GM18870 (cell line): ENCODE results near the gene ITGA11.
"Not testable (repeated sequence)": the region's sequence is repeated elsewhere in the genome, so short reads cannot be mapped to it uniquely, and the experiment has no call there.

ENCODE experiments used
- ATAC-seq: cut with Tn5 transposase; IDR thresholded peaks from one replicate; pipeline ENCODE4 v1.9.1; 2021; ENCODE audit warnings: moderate library complexity; ENCODE audit not compliant: unreplicated experiment

Gene ITGA11

DNA sequence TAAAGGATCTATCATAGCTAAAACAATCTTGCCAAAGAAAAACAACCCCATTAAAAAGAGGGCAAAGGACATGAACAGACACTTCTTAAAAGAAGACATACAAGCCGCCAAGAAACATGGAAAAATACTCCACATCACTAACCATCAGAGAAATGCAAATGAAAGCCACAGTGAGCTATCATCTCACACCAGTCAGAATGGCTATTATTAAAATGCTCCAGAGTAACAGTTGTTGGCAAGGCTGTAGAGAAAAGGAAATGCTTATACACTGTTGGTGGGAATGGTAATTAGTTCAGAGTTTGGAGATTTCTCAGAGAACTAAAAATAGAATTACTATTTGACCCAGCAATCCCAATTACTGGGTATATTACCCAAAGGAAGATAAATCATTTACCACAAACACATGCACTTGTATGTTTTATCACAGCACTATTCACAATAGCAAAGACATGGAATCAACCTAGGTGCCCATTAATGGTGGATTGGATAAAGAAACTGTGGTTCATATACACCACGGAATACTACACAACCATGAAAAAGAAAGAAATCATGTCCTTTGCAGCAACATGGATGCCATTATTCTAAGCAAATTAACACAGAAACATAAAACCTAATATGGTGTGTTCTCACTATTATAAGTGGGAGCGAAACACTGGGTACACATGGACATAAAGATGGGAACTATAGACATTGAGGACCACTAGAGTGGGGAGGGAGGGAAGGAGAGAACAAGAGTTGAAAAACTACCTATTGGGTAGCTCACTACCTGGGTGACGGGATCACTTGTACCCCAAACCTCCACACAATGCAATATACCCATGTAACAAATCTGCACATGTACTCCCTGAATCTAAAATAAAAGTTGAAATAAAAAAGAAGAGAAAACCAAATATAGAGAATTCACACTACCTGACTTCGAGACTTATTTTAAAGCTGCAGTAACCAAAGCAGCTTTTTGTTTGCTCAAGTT, 32.6 kb downstream of the ITGA11 start:
- ATAC-seq: no peak

DNA sequence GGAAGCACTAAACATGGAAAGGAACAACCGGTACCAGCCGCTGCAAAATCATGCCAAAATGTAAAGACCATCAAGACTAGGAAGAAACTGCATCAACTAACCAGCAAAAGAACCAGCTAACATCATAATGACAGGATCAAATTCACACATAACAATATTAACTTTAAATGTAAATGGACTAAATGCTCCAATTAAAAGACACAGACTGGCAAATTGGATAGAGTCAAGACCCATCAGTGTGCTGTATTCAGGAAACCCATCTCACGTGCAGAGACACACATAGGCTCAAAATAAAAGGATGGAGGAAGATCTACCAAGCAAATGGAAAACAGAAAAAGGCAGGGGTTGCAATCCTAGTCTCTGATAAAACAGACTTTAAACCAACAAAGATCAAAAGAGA, 34.0 kb downstream of the ITGA11 start:
- ATAC-seq: not testable (repeated sequence)

DNA sequence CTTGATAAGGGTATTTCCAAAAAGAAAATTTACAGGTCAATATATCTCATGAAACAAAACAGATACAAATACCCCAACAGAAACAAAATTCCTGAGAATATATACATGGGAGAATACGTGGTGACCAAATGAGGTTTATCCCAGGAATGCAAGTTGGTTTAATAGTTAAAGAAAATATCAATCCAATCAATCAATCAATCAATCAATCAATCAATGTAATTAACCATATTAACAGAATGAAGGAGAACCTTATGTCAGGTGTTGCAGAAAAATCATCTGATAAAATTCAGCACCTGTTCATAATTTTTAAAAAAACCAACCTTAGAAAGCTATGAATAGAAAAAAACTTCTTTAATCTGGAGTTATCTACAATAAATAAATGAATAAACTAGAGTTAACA, 35.9 kb downstream of the ITGA11 start:
- no peak for ATAC-seq

DNA sequence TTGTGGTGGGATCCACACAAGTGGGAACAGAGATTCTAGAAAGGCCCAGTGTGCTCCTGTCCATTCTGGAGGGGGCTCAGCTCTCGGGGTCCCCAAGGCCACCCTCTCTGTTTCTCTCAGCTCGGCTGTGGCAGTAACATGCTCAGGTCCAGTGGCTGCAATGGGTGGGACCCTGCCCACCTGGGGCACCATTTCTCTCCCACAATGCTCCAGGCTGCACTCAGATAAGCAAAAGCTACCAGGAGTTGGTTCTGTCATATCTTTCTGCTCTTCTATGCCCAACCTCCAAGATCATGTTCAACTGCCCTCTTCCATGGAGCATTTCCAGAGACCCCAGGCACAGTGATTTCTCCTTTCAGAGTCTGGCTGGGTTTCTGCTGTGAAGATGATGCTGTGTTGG, 40.8 kb downstream of the ITGA11 start:
- ATAC-seq: no peak

DNA sequence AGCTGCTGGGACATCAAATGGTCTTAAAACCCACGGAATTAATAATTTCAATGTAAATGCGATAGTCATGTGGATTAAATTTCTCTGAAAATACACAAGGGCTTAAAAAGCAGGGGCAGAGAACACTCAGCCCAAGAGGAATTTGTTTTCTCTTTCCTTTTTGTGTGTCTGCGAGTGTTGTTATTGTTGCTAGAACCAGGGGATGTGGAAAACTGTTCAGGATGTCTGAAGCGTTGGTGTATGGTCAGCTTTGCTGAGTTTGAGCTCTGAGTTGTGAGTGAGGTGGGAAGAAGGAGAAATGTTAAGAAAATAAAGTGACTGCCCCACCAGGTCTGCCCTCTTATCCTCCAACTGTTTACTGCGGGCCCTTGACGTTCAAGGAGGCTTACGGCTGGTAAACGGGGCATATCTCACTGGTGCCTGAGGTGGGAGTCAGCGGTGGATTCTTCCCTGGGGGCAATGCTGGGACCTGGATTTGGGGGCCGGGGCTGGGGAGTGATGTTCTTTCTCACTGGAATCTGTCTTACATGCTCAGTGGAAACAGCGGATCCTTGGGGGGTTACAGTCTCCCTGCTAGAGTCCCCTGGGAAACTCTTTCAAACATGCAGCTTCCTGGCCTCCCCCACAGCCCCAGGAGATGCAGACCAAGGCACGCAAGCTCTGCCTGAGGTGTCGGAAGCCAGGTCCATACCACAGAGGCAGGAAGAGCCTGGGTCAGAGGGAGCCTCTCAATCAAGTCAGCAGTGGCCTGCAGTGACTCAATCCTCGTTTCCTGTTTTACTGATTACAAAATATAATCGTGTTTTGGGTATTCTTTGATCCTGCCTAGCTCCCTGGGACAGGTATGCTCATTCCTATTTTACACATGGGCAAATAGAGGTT, 41.8 kb downstream of the ITGA11 start:
- no peak for ATAC-seq

DNA sequence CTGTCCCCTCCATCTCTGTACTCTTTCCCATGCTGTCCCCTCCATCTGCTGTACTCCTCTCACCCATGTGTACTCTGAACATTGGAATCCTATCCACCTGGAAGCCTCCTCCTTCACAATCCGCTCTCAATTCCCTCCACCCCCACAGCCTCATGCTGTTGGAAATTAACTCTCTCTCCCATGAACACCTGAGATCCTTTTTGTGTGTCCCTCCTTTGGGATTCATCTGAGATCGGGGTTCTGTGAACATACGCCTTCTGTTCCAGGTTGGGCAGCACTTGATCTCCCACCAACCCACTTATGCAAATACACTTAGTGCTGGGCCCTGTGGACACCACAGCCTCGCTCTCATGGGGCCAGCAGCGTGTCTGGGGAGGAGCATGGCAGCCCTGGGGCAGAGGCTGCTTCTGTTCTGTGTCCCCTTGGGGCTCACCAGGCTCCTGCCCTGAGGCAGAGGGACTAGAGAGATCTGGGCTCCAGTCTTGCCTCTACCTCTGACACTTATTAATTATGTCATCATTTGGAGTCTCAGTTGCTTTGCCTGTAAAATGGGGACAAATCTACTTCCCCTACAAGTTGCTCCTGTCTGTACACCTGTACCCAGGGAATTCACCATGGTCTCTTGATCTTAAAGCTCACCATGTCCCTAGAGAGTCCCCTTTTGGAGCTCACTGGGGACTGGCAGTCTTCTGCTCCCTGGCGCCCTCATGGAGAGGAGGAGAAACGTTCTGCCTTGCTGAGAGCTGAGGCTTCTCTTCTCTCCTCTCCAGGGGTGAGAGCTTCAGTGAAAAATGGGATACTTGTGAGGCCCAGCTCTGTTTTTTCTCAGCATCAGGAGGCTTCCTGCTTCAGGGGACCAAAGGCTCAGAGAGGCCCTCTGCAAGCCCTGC, 42.7 kb downstream of the ITGA11 start:
- ATAC-seq: no peak

DNA sequence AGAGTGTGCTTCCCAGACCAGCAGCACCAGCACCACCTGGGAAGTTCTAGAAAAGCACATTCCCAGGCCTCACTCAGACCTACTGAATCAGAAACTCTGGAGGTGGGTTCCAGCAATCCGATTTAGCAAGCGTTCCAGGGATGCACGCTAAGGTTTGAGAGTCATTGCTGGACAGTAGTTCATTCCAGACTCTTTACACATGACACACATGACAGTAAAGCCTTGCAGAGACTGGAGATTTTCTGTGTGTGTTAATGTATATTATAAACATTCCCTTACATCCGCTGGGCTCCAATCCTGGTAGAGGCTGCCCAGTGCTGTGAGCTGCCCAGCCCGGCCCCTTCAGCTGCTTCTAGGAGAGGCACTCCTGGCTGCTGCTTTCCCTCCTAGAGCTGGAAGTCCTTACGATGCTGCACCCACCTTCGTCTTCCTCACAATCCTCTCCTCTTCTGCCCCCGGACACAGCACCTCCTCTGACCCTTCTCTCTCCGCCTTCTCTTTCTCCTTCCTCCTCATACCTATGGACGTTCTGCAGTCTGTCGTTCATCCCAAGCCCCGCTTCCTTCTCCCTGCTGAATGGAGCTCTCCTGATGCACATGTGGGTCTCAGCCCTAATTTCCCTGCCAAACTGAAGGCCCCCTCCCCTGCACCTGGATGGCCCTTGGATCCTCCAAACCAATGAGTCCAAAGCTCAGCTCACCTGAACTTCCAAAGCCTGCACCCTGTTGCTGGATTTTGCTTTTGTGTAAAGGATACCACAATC, 44.4 kb downstream of the ITGA11 start:
- no peak for ATAC-seq

DNA sequence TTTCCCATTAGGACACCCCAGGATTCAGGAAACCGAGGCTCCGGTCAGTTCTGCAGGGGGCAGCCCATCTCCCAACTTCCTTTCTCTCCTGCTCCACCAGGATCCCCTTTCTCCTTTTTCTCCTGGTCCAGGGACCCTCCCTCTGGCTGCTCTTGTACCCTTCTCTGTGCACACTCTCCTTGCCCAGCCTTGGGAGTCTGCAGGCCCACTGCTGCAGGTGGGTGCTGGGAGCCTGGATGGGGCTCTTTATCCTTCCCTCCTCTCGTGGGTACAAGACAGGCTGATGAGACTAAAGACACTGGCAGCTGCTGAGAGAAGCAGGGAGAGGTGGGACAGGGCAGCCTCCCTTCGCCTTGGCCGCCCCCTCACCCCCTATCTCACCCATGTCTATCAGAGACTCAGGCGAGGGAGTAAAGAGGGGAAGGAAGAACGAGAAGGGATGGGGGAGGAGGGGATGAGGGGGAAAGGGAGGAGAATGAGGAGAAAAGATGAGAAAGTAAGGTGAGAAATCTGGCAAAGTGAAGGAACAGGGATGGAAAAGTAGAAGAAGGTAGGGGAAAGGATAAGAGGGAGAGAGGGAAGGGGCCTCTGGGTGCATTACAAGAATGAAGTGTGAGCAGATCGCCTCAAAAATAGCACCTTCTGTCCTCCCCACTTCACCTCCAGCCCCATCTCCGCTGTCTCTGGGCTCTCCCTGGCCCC, 45.2 kb downstream of the ITGA11 start:
- ATAC-seq: no peak

DNA sequence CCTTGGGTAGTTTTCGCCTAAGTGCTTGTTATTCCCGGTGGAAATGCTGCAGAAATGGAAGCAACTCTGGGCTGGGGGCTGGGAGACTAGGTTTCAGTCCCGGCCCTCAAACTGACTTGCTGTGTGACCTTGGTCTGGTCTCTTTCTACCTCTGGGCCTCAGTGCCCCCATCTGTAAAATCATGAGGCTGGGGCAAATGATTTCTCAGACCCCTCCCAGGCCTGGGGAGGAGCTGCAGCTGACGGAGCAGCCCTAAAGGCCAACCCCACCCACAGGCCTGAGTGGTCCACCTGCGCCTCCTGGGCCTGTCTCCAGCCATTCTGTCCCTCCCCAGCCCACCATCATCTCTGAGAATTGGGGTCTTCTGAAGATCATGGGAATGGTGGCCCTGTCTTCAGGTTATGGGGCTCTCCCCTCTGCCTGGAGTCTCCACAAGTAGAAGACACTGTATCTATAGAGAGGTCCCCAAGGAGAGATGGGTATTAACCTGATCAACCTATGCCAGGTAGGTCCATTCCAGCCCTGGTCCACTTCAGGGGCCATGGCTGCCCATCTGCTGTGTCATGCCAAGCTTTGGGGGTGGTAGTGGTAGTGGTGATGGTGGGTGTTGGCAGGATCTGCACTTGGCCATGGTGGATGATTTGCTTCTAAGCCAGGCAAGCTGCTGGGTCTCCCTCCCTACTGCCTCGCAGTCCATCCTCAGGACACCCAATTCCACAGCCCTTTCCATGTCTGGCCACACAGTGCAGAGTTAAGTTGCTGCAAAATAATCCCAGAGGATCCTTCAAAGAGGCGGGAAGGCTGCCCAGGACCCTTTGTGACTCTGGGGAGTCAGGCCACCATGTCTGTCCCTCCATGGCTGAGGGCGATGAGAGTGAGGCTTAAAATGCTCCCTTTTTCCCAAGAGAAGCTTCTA, 46.0 kb downstream of the ITGA11 start:
- ATAC-seq: no peak

DNA sequence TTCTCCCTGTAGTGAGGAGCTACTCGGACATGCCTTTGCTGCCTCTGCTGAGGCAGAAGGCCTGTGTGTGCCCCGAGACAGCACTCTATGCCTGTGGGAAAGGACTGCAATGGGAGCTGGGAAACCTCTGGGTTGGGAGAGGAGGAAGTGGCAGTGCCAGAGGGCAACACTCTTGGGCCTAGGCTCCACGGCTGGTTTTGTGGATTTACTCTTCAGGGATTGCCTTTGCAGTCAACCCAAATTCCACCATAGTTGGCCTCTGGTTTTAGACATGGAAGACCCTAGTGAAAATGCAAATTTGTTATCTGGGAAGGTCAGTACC, 46.8 kb downstream of the ITGA11 start:
- ATAC-seq: no peak

DNA sequence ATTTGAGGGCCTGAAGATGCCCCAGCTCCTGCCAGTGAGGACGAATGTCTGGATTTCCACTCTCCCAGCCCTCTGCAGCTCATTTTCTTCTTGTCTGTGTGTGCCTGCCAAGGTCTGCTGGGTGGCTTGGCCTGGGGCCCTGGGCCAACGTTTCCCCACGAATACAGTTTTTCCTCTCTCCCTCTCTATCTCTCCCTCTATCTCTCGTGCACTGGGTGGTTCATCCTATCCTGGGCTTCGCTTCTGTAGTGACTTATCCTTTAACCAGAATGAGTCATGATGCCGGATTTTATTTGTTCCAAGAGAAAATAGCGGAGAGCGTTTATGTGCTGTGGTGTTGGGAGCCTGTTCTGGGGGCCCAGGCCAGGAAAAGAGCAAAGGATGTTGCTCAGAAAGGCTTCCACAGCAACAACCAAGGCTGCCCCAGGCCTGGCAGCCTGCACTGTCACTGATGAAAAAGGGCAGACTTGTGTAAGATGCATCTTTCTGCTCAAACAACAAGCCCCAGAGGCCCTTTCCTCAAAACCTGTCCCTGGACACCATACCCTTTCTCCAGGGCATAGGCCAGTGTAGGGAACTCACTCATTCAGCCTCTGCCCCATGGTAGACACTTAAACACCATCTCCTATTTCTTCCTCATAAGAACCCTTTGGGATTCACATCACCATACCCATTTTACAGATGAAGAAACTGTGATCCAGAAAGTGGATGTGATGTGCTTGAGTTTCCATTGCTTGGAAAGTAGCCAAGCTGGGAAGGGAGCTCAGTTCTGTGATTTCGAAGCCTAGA, 47.3 kb downstream of the ITGA11 start:
- ATAC-seq: no peak

DNA sequence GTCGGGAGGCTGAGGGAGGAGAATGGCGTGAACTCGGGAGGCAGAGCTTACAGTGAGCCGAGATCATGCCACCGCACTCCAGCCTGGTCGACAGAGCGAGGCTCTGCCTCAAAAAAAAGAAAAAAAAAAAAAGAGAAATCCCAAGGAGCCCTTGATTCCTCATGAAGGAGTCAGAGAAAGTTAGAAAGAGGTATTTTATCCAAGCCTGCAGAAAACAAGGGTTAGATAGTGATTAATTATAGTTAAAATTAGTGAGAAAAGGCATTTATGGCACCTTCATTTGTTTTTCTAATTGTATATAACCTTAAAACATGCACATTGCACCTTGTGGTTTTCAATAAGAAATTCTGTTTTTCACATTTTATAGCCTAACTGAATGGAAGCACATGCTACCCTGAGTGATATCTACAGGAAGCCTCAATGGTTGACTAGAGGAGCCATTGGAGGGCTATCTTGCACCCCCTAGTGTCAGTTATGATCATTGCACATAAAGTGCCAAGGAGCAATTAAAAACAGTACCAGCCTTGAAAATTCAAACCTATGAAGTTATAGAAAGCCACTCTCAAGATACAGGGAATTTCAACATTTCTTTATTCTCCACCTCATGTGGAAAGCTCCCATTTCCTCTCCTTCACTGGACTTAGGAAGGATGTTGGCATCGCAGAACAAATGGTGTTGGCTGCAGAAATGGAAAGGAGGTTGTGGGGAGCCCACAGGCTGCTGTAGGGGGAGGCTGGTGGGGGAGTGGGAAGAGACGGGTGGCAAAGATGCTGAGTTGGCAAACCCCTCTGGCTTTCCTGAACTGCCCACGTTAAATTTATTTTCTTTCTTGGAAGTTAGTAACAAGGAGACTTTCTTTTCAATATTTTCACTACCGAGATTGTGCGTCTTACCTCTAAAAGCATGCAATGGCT, 48.5 kb downstream of the ITGA11 start:
- ATAC-seq: no peak

DNA sequence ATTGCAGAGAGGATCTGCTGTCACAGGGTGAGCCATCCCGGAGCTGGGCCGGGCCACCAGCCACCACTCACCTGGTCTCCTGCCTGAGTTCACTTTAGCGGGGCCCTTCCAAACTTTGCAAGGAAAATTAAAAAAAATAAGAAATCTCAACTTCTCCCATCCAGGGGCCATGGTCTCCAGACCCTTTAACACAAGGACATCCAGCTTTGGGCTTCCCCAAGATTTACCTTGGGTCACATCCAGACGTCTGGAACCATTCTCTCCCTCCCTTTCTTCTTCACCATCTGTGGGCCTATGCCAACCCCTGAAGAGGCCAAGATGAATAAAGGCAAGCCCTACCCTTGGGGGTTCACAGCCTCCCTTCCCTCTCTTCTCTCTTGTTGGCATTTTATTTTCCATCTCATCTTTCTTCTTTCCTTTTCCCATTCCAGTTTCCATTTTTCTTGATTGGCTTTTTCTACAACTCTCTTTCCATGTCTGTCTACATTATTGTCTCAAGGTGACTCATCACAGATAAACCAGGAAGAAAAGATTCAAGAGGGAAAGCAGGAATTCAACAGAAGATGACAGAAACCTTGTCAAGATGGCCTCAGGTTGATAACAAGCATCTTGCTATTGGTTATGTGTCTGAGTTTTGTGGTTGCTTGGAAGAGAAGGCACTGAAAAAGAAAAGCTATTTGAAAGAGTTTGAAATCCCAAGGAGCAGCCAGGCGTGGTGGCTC, 49.5 kb downstream of the ITGA11 start:
- ATAC-seq: no peak

DNA sequence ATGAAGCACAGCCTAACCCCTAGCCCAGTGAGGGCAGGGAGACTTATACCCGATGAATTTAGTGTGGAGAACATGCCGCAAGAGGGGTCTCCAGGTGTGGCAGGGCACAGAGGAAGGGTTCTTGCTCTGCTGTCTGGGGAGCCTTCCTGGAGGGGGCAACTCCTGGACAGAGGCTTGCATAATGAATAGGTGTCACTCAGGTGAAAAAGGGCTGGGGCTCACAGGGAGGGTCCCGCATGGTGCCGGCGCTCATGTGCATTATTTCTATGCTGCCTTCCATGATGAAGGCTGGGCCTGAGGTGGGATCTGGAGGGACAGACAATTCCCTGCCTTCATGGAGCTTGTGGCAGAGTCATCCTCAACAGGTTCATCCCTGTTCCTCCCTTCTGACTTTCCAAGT, 51.5 kb downstream of the ITGA11 start:
- ATAC-seq: no peak

DNA sequence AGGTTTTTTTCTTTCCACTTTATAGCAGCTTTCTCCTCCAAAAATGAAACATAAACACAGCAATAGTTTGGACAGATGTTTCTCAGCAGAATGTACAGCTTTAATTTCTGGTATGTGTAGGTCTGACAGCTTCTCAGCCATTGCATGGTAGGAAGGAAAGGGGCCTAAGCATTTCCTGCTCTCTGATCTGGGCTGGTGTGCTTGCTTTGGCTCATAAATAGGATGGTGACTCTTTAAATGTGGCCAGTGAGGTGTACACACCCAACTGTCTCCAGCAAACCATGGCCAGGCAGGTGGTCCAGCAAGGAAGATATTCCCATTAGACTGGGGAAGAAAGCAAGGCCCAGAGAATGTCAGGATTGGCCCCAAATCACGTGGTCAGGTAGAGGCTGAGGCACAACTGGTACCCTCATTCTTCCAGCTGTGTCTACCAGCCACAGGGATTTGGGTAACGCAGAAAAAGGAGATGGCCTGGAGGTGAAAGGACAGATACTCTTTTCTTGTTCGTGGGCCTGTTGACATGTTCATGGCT, 52.1 kb downstream of the ITGA11 start:
- no peak for ATAC-seq
